HCT116 (cell line): ENCODE data around the gene ACTN1. TPM values are rescaled to one million over a fixed set of nuclear protein-coding genes. Genes with fewer than 3 reads are reported as not detected.

Experiments used
- ATAC-seq: fragments of 200-7000 bp; cut with Tn5 transposase; 2 replicates; pipeline ENCODE4 v1.9.1; 2020; ENCODE audit warnings: mild to moderate bottlenecking, moderate library complexity
- BruUV-seq: library from RNA; stranded (reverse); fragments of 400-500 nt; replicated peaks from 2 replicates; lab custom pipeline; 2021; lab: Mats Ljungman, UMichigan
- CTCF ChIA-PET: fragments of 300-600 bp; sonication (Branson Sonifier 250); formaldehyde crosslinking; loops from one replicate; lab custom pipeline; 2021; ENCODE audit warnings: antibody characterized with exemption; lab: Charles Lee
- POLR2A ChIA-PET: fragments of 300-600, 350-600 bp; sonication (Branson Sonifier 250); formaldehyde crosslinking; loops from one replicate; lab custom pipeline; 2021; ENCODE audit warnings: antibody characterized with exemption; lab: Charles Lee
- RAD21 ChIA-PET, 2 experiments: fragments of 300-600 bp; sonication (Branson Sonifier 250); formaldehyde crosslinking; loops; one replicate each; lab custom pipeline; 2023; ENCODE audit warnings: low total read pairs in 2 of 2; ENCODE audit not compliant: uncharacterized antibody in 2 of 2, unreplicated experiment in 2 of 2, low non-redundant PET in 1 of 2; lab: Charles Lee
- DNase-seq: peaks from one replicate; pipeline ENCODE4 v3.0.0-alpha.2; 2010; ENCODE audit warnings: low read depth, low spot score
- H2AFZ ChIP-seq: fragments of 200-600 bp; shearing (Covaris generic), sonication (generic); 2 replicates; pipeline ENCODE4 v1.6.1; 2017; ENCODE audit warnings: low read depth, mixed run types, mixed read lengths, antibody characterized with exemption, low read length; ENCODE audit not compliant: poor library complexity, severe bottlenecking
- H3K27ac ChIP-seq: 2 replicates; pipeline ENCODE4 v1.5.1; 2012; ENCODE audit warnings: low read depth, low read length
- H3K27me3 ChIP-seq: fragments of 200-600 bp; sonication (generic); 2 replicates; pipeline ENCODE4 v1.6.1; 2016; ENCODE audit warnings: mixed run types, low read length, mixed read lengths; ENCODE audit not compliant: insufficient read depth
- H3K36me3 ChIP-seq, 2 experiments: fragments of 200-500 bp in 1 of 2; fragments of 200-600 bp in 1 of 2; sonication (Bioruptor generic) in 1 of 2; sonication (generic) in 1 of 2; 2 replicates each; pipeline versions ENCODE4 v1.5.1 to v1.6.1; 2014 to 2016; ENCODE audit warnings: low read length in 2 of 2, inconsistent platforms in 1 of 2, mixed read lengths in 1 of 2, mixed run types in 1 of 2; ENCODE audit not compliant: insufficient read depth in 2 of 2, control insufficient read depth in 1 of 2
- H3K4me1 ChIP-seq, 2 experiments: fragments of 200-600 bp in 1 of 2; sonication (generic) in 1 of 2; 2 replicates each; pipeline versions ENCODE4 v1.5.1 to v1.6.1; 2012 to 2017; ENCODE audit warnings: low read length in 2 of 2, inconsistent platforms in 1 of 2, mild to moderate bottlenecking in 1 of 2, mixed read lengths in 1 of 2, mixed run types in 1 of 2, moderate library complexity in 1 of 2; ENCODE audit not compliant: insufficient read depth in 2 of 2, control insufficient read depth in 1 of 2
- H3K4me2 ChIP-seq: fragments of 200-600 bp; sonication (generic); 2 replicates; pipeline ENCODE4 v1.6.1; 2017; ENCODE audit warnings: mixed run types, low read length, mixed read lengths
- H3K4me3 ChIP-seq, 2 experiments: fragments of 200-600 bp in 1 of 2; sonication (generic) in 1 of 2; replicated peaks in 1 of 2; 2 replicates each; pipeline ENCODE4 v1.5.1; 2011 to 2016; ENCODE audit warnings: low read length in 2 of 2, control low read depth in 1 of 2, low read depth in 1 of 2, mild to moderate bottlenecking in 1 of 2, mixed read lengths in 1 of 2, mixed run types in 1 of 2
- H3K79me2 ChIP-seq: fragments of 200-600 bp; sonication (generic); 2 replicates; pipeline ENCODE4 v1.6.1; 2017; ENCODE audit warnings: mild to moderate bottlenecking, mixed run types, low read length, moderate library complexity, mixed read lengths; ENCODE audit not compliant: insufficient read depth
- H3K9ac ChIP-seq: fragments of 200-600 bp; sonication (generic); 2 replicates; pipeline ENCODE4 v1.6.1; 2016; ENCODE audit warnings: low read length, mixed read lengths
- H3K9me2 ChIP-seq: fragments of 200-600 bp; sonication (generic), shearing (Covaris generic); 2 replicates; pipeline ENCODE4 v1.6.1; 2017; ENCODE audit warnings: mixed run types, mild to moderate bottlenecking, moderate library complexity; ENCODE audit not compliant: insufficient read depth
- H3K9me3 ChIP-seq, 2 experiments: fragments of 200-500 bp in 1 of 2; fragments of 200-600 bp in 1 of 2; sonication (Bioruptor generic) in 1 of 2; sonication (generic) in 1 of 2; 2 replicates each; pipeline ENCODE4 v1.6.1; 2014 to 2017; ENCODE audit warnings: low read length in 2 of 2, mixed read lengths in 2 of 2, inconsistent platforms in 1 of 2, low read depth in 1 of 2, mild to moderate bottlenecking in 1 of 2, mixed run types in 1 of 2, moderate library complexity in 1 of 2; ENCODE audit not compliant: control insufficient read depth in 1 of 2, insufficient read depth in 1 of 2
- H4K20me1 ChIP-seq: fragments of 200-600 bp; sonication (generic), shearing (Covaris generic); 2 replicates; pipeline ENCODE4 v1.6.1; 2017; ENCODE audit warnings: mixed run types, mild to moderate bottlenecking, moderate library complexity; ENCODE audit not compliant: insufficient read depth
- EGR1 ChIP-seq: IDR thresholded peaks from 2 replicates; pipeline ENCODE4 v1.6.1; 2012; ENCODE audit warnings: low read depth
- EZH2 ChIP-seq: fragments of 200-600 bp; sonication (generic); IDR thresholded peaks from 2 replicates; pipeline ENCODE4 v1.6.1; 2017; ENCODE audit warnings: antibody characterized with exemption, mixed run types
- EZH2phosphoT487 ChIP-seq: fragments of 200-600 bp; IDR thresholded peaks from 2 replicates; pipeline ENCODE4 v1.6.1; 2018; ENCODE audit warnings: antibody characterized with exemption, borderline replicate concordance
- intact Hi-C: fragments of 100-400 bp; cut with micrococcal nuclease; formaldehyde crosslinking; loops from 2 replicates; pipeline ENCODE4 v1.10.0; 2022
- total RNA-seq: library from RNA; stranded (reverse); gene quantifications from one replicate; pipeline ENCODE4 v1.2.1, GENCODE V29; 2021; ENCODE audit not compliant: unreplicated experiment
- TF ChIP-seq, protein P1 (sequence below): IDR thresholded peaks from 2 replicates; pipeline ENCODE4 v1.6.1; 2012
- TF ChIP-seq, protein P2 (sequence below): IDR thresholded peaks from 2 replicates; pipeline ENCODE4 v1.6.1; 2012; ENCODE audit warnings: low read depth
- TF ChIP-seq, protein P3 (sequence below): IDR thresholded peaks from 2 replicates; pipeline ENCODE4 v1.6.1; 2011; ENCODE audit warnings: mild to moderate bottlenecking, low read length, moderate library complexity; ENCODE audit not compliant: insufficient replicate concordance; ENCODE audit errors: extremely low read depth

ACTN1 gene
- total RNA-seq, 1 experiment from 2014 or later, result 123 TPM

DNA sequence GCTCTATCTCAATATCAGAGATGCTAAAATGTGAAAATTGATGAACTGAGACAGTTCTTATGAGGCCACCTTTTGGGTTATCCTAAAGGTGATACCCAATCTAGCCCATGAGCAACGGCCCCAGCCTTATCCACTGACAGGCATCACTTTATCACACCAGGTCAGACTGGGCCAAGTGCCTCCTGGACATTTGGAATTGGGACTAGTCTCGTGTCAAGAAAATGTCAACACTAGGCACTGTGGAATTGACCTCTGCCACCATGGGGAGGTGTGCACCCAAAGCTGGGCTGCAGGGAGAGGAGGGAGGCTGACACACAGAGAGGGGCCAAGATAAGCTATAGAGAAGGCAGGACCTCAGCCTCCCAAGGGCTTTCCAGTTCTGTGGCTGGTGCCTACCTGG lies 107.7 kb downstream of the ACTN1 start (continued):
- no peak for TF ChIP-seq EZH2
- TF ChIP-seq, protein P1, sequence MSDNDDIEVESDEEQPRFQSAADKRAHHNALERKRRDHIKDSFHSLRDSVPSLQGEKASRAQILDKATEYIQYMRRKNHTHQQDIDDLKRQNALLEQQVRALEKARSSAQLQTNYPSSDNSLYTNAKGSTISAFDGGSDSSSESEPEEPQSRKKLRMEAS, result no peak

DNA sequence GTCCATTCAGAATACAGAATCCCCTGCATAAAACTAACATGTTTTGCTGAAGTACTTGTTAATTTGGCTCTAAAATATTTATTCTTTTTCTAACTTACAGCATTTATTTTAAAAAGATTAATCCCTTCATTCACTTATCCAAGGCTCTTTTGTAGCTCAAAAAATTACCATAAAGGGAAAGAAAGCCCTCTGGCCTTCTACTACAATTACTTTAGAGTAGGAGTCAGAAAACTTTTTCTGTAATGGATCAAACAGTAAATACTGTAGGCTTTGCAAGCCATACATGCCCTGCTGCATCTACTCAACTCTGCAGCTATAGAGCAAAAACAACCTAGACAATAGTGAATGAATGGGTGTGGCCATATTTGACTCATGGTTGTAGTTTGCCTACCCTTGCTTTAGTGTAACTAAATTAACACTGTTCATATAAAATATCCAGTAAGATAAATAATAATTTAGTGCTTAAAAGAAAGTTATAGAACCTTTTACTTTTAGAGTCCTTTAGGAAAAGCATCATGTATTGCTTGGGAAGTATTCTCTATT lies 112.0 kb downstream of the ACTN1 start:
- BruUV-seq, result no TSS peak
- intact Hi-C loops, result no loop called here
- Histone ChIP-seq H3K4me2 (no peak overlapping the region), H3K4me1 (peaks cover 0 to 4% of the 10 kb centered on the region in 2 experiments; a peak in 2 of 4 replicates), H3K4me3 (no peak overlapping the region), H3K9me2 (no peaks in the 10 kb centered on the region), H3K9ac (no peak overlapping the region), H3K79me2 (no peaks in the 10 kb centered on the region), H3K9me3 (peaks cover 7 to 11% of the 10 kb centered on the region in 2 experiments; a peak in 1 of 4 replicates), H3K36me3 (peaks cover 0 to under 1% of the 10 kb centered on the region in 2 experiments; a peak in 2 of 4 replicates), H2AFZ (no peak overlapping the region), H3K27me3 (no peaks in the 10 kb centered on the region), H3K27ac (no peak overlapping the region), H4K20me1 (no peaks in the 10 kb centered on the region)
- TF ChIP-seq EGR1, result no peak
- TF ChIP-seq, protein P2, sequence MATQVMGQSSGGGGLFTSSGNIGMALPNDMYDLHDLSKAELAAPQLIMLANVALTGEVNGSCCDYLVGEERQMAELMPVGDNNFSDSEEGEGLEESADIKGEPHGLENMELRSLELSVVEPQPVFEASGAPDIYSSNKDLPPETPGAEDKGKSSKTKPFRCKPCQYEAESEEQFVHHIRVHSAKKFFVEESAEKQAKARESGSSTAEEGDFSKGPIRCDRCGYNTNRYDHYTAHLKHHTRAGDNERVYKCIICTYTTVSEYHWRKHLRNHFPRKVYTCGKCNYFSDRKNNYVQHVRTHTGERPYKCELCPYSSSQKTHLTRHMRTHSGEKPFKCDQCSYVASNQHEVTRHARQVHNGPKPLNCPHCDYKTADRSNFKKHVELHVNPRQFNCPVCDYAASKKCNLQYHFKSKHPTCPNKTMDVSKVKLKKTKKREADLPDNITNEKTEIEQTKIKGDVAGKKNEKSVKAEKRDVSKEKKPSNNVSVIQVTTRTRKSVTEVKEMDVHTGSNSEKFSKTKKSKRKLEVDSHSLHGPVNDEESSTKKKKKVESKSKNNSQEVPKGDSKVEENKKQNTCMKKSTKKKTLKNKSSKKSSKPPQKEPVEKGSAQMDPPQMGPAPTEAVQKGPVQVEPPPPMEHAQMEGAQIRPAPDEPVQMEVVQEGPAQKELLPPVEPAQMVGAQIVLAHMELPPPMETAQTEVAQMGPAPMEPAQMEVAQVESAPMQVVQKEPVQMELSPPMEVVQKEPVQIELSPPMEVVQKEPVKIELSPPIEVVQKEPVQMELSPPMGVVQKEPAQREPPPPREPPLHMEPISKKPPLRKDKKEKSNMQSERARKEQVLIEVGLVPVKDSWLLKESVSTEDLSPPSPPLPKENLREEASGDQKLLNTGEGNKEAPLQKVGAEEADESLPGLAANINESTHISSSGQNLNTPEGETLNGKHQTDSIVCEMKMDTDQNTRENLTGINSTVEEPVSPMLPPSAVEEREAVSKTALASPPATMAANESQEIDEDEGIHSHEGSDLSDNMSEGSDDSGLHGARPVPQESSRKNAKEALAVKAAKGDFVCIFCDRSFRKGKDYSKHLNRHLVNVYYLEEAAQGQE, result no peak
- no peak for TF ChIP-seq EZH2phosphoT487
- TF ChIP-seq, protein P3, sequence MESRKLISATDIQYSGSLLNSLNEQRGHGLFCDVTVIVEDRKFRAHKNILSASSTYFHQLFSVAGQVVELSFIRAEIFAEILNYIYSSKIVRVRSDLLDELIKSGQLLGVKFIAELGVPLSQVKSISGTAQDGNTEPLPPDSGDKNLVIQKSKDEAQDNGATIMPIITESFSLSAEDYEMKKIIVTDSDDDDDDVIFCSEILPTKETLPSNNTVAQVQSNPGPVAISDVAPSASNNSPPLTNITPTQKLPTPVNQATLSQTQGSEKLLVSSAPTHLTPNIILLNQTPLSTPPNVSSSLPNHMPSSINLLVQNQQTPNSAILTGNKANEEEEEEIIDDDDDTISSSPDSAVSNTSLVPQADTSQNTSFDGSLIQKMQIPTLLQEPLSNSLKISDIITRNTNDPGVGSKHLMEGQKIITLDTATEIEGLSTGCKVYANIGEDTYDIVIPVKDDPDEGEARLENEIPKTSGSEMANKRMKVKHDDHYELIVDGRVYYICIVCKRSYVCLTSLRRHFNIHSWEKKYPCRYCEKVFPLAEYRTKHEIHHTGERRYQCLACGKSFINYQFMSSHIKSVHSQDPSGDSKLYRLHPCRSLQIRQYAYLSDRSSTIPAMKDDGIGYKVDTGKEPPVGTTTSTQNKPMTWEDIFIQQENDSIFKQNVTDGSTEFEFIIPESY, result no peak
- RAD21 ChIA-PET, result no interaction called here
- DNase-seq (no peak), ATAC-seq (no peak)
- POLR2A ChIA-PET, result no interaction called here
- CTCF ChIA-PET, result interaction anchor here (0.6 to 1.4 kb wide), 2 partner anchors 11 to 223 kb away, joined by 3 read pairs; no protein-coding TSS in a partner anchor
